KOPT-K1 (cell line): ENCODE results near the gene MPG.

Source experiments
- H3K27ac ChIP-seq: fragments of 200-600 bp; sonication (generic); 2 replicates; pipeline ENCODE4 v1.5.1; 2016; ENCODE audit warnings: antibody characterized with exemption, mild to moderate bottlenecking, low read depth, low read length; ENCODE audit not compliant: poor library complexity, severe bottlenecking
- H3K36me3 ChIP-seq: fragments of 200-600 bp; sonication (generic); 2 replicates; pipeline ENCODE4 v1.5.1; 2017; ENCODE audit warnings: antibody characterized with exemption, mild to moderate bottlenecking, low read length, moderate library complexity; ENCODE audit not compliant: insufficient read depth
- H3K9me3 ChIP-seq: fragments of 200-600 bp; sonication (generic); 2 replicates; pipeline ENCODE4 v1.5.1; 2017; ENCODE audit warnings: antibody characterized with exemption, low read length, mild to moderate bottlenecking; ENCODE audit not compliant: insufficient read depth, poor library complexity, severe bottlenecking

MPG gene

GRCh38 chr16:83060-83603 is 5.1 kb downstream of the MPG start:
- no peaks in the 10 kb centered on the region for H3K9me3 ChIP-seq
- H3K27ac ChIP-seq: no peak overlapping the region
- peaks cover 57% of the 10 kb centered on the region for H3K36me3 ChIP-seq

GRCh38 chr16:83781-84615 is 6.0 kb downstream of the MPG start:
- peak overlapping the region; percentile 54 for H3K27ac ChIP-seq
- no peaks in the 10 kb centered on the region for H3K9me3 ChIP-seq
- H3K36me3 ChIP-seq: peaks cover 66% of the 10 kb centered on the region

GRCh38 chr16:84718-85406 is 6.8 kb downstream of the MPG start:
- Histone ChIP-seq H3K9me3 (no peaks in the 10 kb centered on the region), H3K27ac (peak overlapping the region; percentile 54), H3K36me3 (peaks cover 68% of the 10 kb centered on the region)

GRCh38 chr16:85407-85782 is 7.4 kb downstream of the MPG start:
- Histone ChIP-seq H3K36me3 (peaks cover 73% of the 10 kb centered on the region), H3K9me3 (no peaks in the 10 kb centered on the region)

GRCh38 chr16:85865-86264 is 7.8 kb downstream of the MPG start:
- H3K36me3 ChIP-seq: peaks cover 78% of the 10 kb centered on the region
- H3K9me3 ChIP-seq: no peaks in the 10 kb centered on the region
- H3K27ac ChIP-seq: no peak overlapping the region

More at GRCh38 chr16:85407-85782, 7.4 kb downstream of the MPG start:
- peak overlapping the region; percentile 54 for H3K27ac ChIP-seq

GRCh38 chr16:86483-86952 is 8.5 kb downstream of the MPG start:
- peaks cover 80% of the 10 kb centered on the region for H3K36me3 ChIP-seq
- H3K27ac ChIP-seq: no peak overlapping the region
- no peaks in the 10 kb centered on the region for H3K9me3 ChIP-seq

GRCh38 chr16:88613-89012 is 10.6 kb downstream of the MPG start:
- Histone ChIP-seq H3K27ac (no peak overlapping the region), H3K9me3 (no peaks in the 10 kb centered on the region), H3K36me3 (peaks cover 86% of the 10 kb centered on the region)

- no peaks in the 10 kb centered on the region for H3K9me3 ChIP-seq
- H3K36me3 ChIP-seq: peaks cover 82% of the 10 kb centered on the region
- H3K27ac ChIP-seq: no peak overlapping the region
These were observed 11.6 kb downstream of the MPG start for GRCh38 chr16:89391-90302.

- Histone ChIP-seq H3K27ac (no peak overlapping the region), H3K9me3 (no peaks in the 10 kb centered on the region), H3K36me3 (peaks cover 73% of the 10 kb centered on the region)
These were observed 13.5 kb downstream of the MPG start for GRCh38 chr16:91484-91883.

- Histone ChIP-seq H3K9me3 (no peaks in the 10 kb centered on the region), H3K27ac (no peak overlapping the region), H3K36me3 (peaks cover 67% of the 10 kb centered on the region)
These were observed 14.7 kb downstream of the MPG start for GRCh38 chr16:92431-93339.

GRCh38 chr16:94918-95265 is 16.9 kb downstream of the MPG start:
- Histone ChIP-seq H3K36me3 (peaks cover 55% of the 10 kb centered on the region), H3K27ac (no peak overlapping the region), H3K9me3 (no peaks in the 10 kb centered on the region)

GRCh38 chr16:96935-97381 is 18.9 kb downstream of the MPG start:
- Histone ChIP-seq H3K9me3 (no peaks in the 10 kb centered on the region), H3K36me3 (peaks cover 39% of the 10 kb centered on the region), H3K27ac (no peak overlapping the region)

GRCh38 chr16:97822-98221 is 19.8 kb downstream of the MPG start:
- Histone ChIP-seq H3K9me3 (no peaks in the 10 kb centered on the region), H3K27ac (no peak overlapping the region), H3K36me3 (peaks cover 31% of the 10 kb centered on the region)

GRCh38 chr16:100989-101388 is 23.0 kb downstream of the MPG start:
- Histone ChIP-seq H3K27ac (no peak overlapping the region), H3K9me3 (no peaks in the 10 kb centered on the region), H3K36me3 (peaks cover 39% of the 10 kb centered on the region)
